DOHH2 (cell line): ENCODE data around the gene SLC22A12.

Experiments used
- H3F3A ChIP-seq: fragments of 200-600 bp; sonication (generic), shearing (Covaris generic); 2 replicates; pipeline ENCODE4 v1.6.0; 2016; ENCODE audit warnings: antibody characterized with exemption, mild to moderate bottlenecking; ENCODE audit not compliant: control insufficient read depth, insufficient read depth
- H3K27ac ChIP-seq: fragments of 200-600 bp; sonication (generic); 2 replicates; pipeline ENCODE4 v1.5.1; 2014; ENCODE audit warnings: low read depth, mild to moderate bottlenecking, low read length, moderate library complexity
- H3K27me3 ChIP-seq: fragments of 200-600 bp; sonication (generic); 2 replicates; pipeline ENCODE4 v1.6.1; 2014; ENCODE audit warnings: mild to moderate bottlenecking, low read length, mixed read lengths; ENCODE audit not compliant: control insufficient read depth
- H3K36me3 ChIP-seq: fragments of 200-600 bp; sonication (generic); 2 replicates; pipeline ENCODE4 v1.6.1; 2014; ENCODE audit warnings: mild to moderate bottlenecking, low read length, moderate library complexity, mixed read lengths; ENCODE audit not compliant: control insufficient read depth
- H3K4me1 ChIP-seq: fragments of 200-600 bp; sonication (generic); 2 replicates; pipeline ENCODE4 v1.6.1; 2014; ENCODE audit warnings: mild to moderate bottlenecking, low read length, mixed read lengths; ENCODE audit not compliant: control insufficient read depth
- H3K4me2 ChIP-seq: fragments of 200-600 bp; sonication (generic); 2 replicates; pipeline ENCODE4 v1.6.0; 2014; ENCODE audit warnings: mild to moderate bottlenecking, low read length, moderate library complexity
- H3K4me3 ChIP-seq: fragments of 200-600 bp; sonication (generic); 2 replicates; pipeline ENCODE4 v1.5.1; 2014; ENCODE audit warnings: mild to moderate bottlenecking, low read length, mixed read lengths
- H3K79me2 ChIP-seq: fragments of 200-600 bp; sonication (generic); 2 replicates; pipeline ENCODE4 v1.6.1; 2014; ENCODE audit warnings: mild to moderate bottlenecking, low read length, mixed read lengths; ENCODE audit not compliant: control insufficient read depth
- H3K9me2 ChIP-seq: fragments of 200-600 bp; sonication (generic); replicated peaks from 2 replicates; pipeline ENCODE4 v1.6.1; 2014; ENCODE audit warnings: mild to moderate bottlenecking, low read length, mixed read lengths; ENCODE audit not compliant: control insufficient read depth
- H3K9me3 ChIP-seq: fragments of 200-600 bp; sonication (generic); 2 replicates; pipeline ENCODE4 v1.6.1; 2014; ENCODE audit warnings: antibody characterized with exemption, low read length, mixed read lengths; ENCODE audit not compliant: control insufficient read depth, insufficient read depth
- H4K20me1 ChIP-seq: fragments of 200-600 bp; sonication (generic); 2 replicates; pipeline ENCODE4 v1.6.0; 2014; ENCODE audit warnings: low read depth, mild to moderate bottlenecking, antibody characterized with exemption, low read length, moderate library complexity; ENCODE audit not compliant: control insufficient read depth, insufficient read depth
- CTCF ChIP-seq: fragments of 200-600 bp; sonication (generic); IDR thresholded peaks from one replicate; pipeline ENCODE4 v1.5.1; 2014; ENCODE audit warnings: antibody characterized with exemption, mild to moderate bottlenecking, low read depth, low read length; ENCODE audit not compliant: poor library complexity, severe bottlenecking
- EZH2phosphoT487 ChIP-seq: fragments of 200-600 bp; sonication (generic); IDR thresholded peaks from 2 replicates; pipeline ENCODE4 v1.6.1; 2017; ENCODE audit warnings: borderline replicate concordance, mild to moderate bottlenecking, antibody characterized with exemption, low read length, moderate library complexity, mixed read lengths

Gene SLC22A12

GRCh38 chr11:64605244-64605560 lies 14.2 kb downstream of the SLC22A12 start:
- H3K9me2 ChIP-seq = no peaks in the 10 kb centered on the region
- no peak overlapping the region for H3K27ac ChIP-seq
- no peaks in the 10 kb centered on the region for H3F3A ChIP-seq
- TF ChIP-seq CTCF (no peak), EZH2phosphoT487 (no peak)
- H3K79me2 ChIP-seq = no peaks in the 10 kb centered on the region
- H3K9me3 ChIP-seq = no peaks in the 10 kb centered on the region
- H3K4me1 ChIP-seq = no peaks in the 10 kb centered on the region
- H4K20me1 ChIP-seq = no peaks in the 10 kb centered on the region
- peaks cover 8% of the 10 kb centered on the region for H3K27me3 ChIP-seq
- H3K4me2 ChIP-seq = no peak overlapping the region
- H3K4me3 ChIP-seq = no peak overlapping the region
- no peaks in the 10 kb centered on the region for H3K36me3 ChIP-seq

- Histone ChIP-seq H3K9me3 (no peaks in the 10 kb centered on the region), H3K4me1 (no peaks in the 10 kb centered on the region), H3F3A (no peaks in the 10 kb centered on the region), H3K36me3 (no peaks in the 10 kb centered on the region), H3K4me3 (no peak overlapping the region), H3K27me3 (peaks cover 8% of the 10 kb centered on the region), H4K20me1 (no peaks in the 10 kb centered on the region), H3K4me2 (no peak overlapping the region), H3K9me2 (no peaks in the 10 kb centered on the region), H3K27ac (no peak overlapping the region), H3K79me2 (no peaks in the 10 kb centered on the region)
- TF ChIP-seq CTCF (no peak), EZH2phosphoT487 (no peak)
Observed at GRCh38 chr11:64605656-64606585, 14.9 kb downstream of the SLC22A12 start.

GRCh38 chr11:64606796-64607380 lies 15.9 kb downstream of the SLC22A12 start:
- H3K4me3 ChIP-seq = no peak overlapping the region
- peaks cover 8% of the 10 kb centered on the region for H3K27me3 ChIP-seq

More at GRCh38 chr11:64606796-64607380, 15.9 kb downstream of the SLC22A12 start:
- Histone ChIP-seq H3K9me3 (no peaks in the 10 kb centered on the region), H3F3A (no peaks in the 10 kb centered on the region), H3K4me1 (no peaks in the 10 kb centered on the region), H3K4me2 (no peak overlapping the region), H3K9me2 (no peaks in the 10 kb centered on the region), H3K36me3 (no peaks in the 10 kb centered on the region), H4K20me1 (no peaks in the 10 kb centered on the region), H3K79me2 (no peaks in the 10 kb centered on the region), H3K27ac (no peak overlapping the region)
- TF ChIP-seq CTCF = no peak
